Activated CD4-positive, alpha-beta T cell treated with anti-CD3 and anti-CD28 coated beads, Interleukin-2, amount 50 U/mL, for 48 hours (primary cell): Measurements from ENCODE around the gene RAD51B.

Source experiments
- DNase-seq, 2 experiments: peaks; one replicate each; pipeline ENCODE4 v3.0.0-alpha.2; 2020

RAD51B gene

GRCh38 chr14:67837011-67837624 is 17.5 kb downstream of the RAD51B start:
- no peak for DNase-seq

- no peak for DNase-seq
Measured at GRCh38 chr14:67846029-67846610, 26.5 kb downstream of the RAD51B start.

DNA sequence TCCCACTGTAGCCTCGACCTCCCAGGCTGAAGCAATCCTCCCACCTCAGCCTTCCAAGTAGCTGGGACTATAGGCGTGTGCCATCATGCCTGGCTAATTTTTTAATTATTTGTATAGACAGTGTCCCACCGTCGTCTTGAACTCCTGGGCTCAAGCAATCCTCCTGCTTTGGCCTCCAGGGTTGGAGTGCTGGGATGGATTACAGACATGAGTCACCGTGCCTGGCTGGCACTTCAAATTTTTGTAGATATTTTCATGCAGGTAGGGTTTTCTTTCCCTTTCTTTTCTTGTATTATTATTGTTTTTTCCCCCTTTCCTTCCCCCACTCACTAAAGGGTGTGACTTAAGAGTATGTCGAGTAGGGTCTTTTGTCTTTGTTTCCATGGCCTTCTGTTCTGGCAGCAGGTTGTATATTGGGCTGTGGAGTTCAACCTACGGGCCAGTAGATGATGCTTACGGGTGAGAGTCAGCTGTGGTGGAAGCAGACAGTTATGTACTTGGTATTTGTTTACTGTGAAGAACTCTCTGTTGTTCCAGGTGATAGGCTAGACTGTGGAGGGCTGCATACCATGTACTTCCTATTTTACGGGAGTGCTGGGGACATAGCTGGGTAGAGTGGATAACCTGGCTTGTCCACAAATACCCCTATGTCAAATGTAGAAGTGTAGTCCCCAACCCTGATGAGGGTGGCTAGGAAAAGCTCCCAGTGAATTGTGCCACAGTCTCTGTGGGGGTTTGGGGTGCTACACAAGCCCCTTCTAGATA is 30.7 kb downstream of the RAD51B start:
- no peak for DNase-seq

- no peak for DNase-seq
Measured at GRCh38 chr14:67851785-67852410, 32.3 kb downstream of the RAD51B start.

- DNase-seq, result no peak
Measured at GRCh38 chr14:67852926-67853604, 33.5 kb downstream of the RAD51B start.

DNA sequence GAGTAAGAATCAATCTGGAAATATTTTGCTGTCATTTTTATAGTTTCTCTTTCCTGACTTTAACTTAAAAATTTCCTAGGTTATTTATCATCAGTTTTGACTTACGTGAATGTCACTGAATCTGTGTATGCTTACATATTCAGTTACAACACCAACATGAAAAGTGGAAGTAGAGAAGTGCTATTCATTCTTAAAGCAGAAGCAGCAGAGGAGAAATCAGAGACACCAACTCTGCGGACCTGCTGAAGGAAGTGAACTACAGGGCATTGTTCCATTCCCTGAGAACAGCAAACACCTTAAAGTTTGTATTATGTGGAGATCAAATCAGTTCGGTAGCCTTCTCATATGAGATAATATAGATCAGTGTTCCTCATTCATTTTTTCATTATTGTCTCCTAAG is 34.1 kb downstream of the RAD51B start:
- no peak for DNase-seq

GRCh38 chr14:67856827-67857226 is 37.2 kb downstream of the RAD51B start:
- no peak for DNase-seq

DNA sequence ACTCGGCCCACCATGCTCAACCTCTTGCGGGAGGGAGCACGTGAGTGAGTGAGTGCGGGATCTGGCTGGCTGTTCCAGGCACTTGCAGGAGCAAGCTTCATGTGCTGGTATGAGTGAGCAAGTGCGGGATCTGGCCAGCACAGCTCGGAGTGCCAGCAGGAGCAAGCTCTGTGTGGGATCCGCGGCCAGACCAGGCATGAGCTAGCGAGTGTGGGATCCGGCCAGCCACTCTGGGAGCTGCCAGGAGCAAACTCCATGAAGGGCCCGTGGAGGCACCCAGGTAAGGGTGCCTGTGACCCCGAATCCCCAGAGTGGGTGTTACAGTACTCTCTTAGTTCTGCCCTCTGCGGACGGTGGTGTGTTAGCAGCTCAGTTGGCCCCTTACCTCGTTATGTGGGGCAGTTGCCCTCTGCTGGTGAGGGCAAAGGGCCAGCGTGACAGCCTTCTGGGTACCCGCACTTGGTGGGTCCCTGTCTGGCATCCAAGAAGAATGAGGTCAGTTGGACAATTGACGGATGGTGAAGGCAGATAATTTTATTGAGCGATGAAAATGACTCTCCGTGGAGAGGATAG is 38.3 kb downstream of the RAD51B start:
- no peak for DNase-seq

GRCh38 chr14:67859169-67859749 is 39.7 kb downstream of the RAD51B start:
- DNase-seq, result no peak

DNA sequence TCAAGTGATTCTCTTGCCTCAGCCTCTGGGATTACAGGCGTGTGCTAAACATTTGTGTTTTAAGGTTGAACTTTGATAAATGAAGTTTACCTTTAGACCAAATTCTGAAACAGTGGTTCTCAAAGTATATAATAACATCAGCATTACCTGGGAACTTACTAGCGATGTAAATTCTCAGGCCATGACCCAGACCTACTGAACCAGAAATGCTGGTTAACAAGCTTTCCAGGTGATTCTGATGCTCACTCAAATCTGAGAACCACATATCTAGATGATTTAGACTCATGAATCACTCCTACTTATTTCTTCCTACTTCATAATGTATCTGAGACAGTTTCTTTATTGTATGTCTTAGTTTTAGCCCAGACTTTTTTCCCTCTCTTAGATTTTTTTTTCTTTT is 43.6 kb downstream of the RAD51B start:
- DNase-seq, result no peak

GRCh38 chr14:67875175-67876006 is 55.8 kb downstream of the RAD51B start:
- no peak for DNase-seq

DNA sequence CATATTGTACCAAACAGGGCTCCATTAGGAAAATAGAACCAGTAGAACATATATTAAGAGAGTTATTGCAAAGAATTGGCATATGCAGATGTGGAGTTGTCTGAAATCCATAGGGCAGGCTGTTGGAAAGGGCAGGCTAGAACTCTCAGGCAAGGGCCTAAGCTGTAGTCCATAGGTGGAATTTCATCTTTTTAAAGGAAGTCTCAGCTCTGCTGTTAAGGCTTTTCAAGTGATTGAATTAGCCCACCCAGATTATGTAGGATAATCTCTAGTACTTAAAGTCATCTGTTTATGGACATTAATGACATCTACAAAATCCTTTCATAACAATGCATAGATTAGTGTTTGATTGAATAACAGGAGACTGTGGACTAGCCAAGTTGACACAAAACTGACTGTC is 59.4 kb downstream of the RAD51B start:
- DNase-seq, result no peak

DNA sequence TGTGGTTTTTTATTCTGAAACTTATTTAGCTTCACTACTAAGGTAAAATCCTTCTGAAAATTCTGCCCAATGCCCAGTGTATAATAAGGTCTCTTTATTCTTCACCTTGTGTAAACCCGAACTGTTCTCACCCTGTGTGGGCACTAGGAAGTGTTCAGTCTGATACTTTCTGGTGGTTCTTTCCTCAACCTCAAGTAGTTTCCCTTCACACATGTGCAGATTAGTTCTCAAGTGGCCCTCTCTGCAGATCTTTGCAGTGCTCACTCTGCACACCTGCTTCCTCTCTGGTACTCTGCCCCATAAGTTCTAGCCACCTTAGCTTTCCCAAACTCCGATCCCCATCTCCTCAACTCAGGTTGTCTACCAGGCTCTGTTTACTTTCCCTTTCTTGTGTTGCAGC is 61.6 kb downstream of the RAD51B start:
- DNase-seq, result peak in 1 of 2 experiments; percentile 7

- no peak for DNase-seq
Measured at GRCh38 chr14:67882986-67883555, 63.5 kb downstream of the RAD51B start.

- no peak for DNase-seq
Measured at GRCh38 chr14:67883717-67884116, 64.1 kb downstream of the RAD51B start.

DNA sequence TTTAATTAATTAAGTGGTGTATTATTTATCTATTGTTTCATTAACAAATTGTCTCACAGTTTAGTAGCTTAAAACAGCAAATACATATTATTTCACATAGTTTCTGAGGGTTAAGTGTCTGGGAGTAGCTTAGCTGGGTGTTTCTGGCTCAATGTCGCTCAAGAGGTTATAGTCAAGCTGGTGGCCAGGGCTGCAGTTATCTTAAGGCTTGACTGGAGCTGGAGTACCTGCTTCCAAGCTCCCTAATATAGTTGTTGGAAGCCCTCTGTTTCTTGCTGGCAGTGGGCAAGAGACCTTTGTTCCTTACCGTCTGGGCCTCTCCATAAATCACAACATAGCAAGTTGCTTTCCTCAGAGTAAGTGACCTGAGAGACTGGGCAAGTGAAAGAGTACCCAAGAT is 66.6 kb downstream of the RAD51B start:
- no peak for DNase-seq

DNA sequence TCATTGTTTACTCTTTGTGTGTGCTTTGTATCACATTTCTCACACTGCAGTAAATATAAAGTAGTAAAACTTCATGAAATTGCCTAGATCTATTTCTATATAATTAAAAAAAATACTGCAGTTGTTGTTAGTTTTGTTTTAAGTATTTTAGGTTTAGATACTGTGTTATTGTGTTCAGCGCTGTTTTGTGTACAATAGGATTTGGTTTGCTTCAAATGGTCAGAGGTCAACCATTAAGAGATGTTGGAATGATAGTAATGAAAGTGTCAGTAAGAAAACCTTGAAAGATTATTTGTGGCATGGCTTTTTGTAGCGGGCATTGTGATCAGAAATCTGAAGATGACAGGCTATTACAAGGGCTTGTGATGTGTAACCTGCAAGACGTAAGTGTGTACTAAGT is 67.9 kb downstream of the RAD51B start:
- DNase-seq, result no peak

GRCh38 chr14:67889455-67889854 is 69.9 kb downstream of the RAD51B start:
- DNase-seq, result no peak

DNA sequence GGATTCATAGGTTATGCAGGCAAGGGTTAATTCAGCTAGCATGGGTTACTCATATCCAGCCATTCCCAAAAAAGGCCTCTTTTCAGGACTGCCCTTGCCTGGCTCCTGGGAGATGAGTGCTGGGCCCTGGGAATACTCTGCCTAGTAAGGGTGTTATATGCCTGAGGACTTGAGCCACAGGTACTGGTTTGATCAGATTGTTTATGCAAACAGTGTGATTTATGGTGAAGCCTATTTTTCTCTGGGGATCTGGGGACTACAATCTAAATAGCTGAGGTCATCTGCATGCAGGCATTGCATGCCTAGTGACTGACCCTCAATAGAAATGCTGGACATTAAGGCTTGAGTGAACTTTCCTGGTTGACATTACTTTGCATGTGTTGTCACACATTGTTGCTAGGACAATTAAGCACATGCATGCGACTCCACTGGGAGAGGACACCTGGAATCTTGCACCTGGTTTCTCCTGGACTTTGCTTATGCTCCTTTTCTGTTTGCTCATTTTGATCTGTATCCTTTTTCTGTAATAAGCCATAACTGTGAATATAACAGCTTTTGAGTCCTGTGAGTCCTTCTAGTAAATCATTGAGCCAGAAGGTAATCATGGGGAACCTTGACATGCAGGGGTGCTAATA is 73.0 kb downstream of the RAD51B start:
- DNase-seq, result no peak

DNA sequence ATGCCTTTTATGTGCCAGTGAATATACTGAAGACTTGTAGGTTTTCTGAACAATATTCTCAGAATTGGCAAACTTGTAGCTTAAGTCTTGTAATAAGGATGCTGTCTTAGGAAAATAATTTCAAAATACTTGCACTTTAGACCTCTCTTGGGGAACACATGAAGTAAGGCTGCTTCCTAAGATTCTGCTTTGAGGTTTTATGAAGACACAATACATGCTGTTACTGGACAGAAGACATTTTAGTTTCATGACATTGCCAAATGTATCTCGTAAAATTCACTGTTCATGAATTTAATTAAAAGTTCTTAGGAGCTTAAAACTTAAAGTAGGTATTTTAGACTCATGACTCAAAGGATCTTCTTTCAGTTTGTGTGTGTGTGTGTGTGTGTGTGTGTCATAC is 80.7 kb downstream of the RAD51B start:
- DNase-seq, result no peak
